Esophagus (tissue), 2 donors: ENCODE results near the gene PEAR1. TPM values are rescaled to one million over a fixed set of nuclear protein-coding genes. Genes with fewer than 3 reads are reported as not detected.

ENCODE experiments used
- H3K27ac ChIP-seq, 2 donors: one replicate each; pipeline ENCODE4 v1.5.1; 2013; ENCODE audit warnings: low read depth in 2 of 2, mild to moderate bottlenecking in 2 of 2, inconsistent platforms in 1 of 2, low read length in 1 of 2, moderate library complexity in 1 of 2
- H3K27me3 ChIP-seq, 2 donors: one replicate each; pipeline ENCODE4 v1.6.1; 2013; ENCODE audit warnings: low read length in 2 of 2, control low read depth in 1 of 2, mild to moderate bottlenecking in 1 of 2; ENCODE audit not compliant: insufficient read depth in 2 of 2, control insufficient read depth in 1 of 2
- H3K36me3 ChIP-seq, 2 donors: one replicate each; pipeline ENCODE4 v1.6.1; 2013; ENCODE audit warnings: low read length in 1 of 2; ENCODE audit not compliant: control insufficient read depth in 2 of 2, insufficient read depth in 2 of 2
- H3K4me1 ChIP-seq, 2 donors: one replicate each; pipeline ENCODE4 v1.6.1; 2013; ENCODE audit warnings: low read length in 1 of 2; ENCODE audit not compliant: control insufficient read depth in 2 of 2, insufficient read depth in 2 of 2
- H3K4me3 ChIP-seq, 2 donors: one replicate each; pipeline ENCODE4 v1.5.1; 2013; ENCODE audit warnings: low read length in 2 of 2, mild to moderate bottlenecking in 2 of 2, low read depth in 1 of 2, moderate library complexity in 1 of 2
- H3K9me3 ChIP-seq, 2 donors: one replicate each; pipeline ENCODE4 v1.6.1; 2013; ENCODE audit warnings: mild to moderate bottlenecking in 2 of 2, low read depth in 1 of 2, low read length in 1 of 2, moderate library complexity in 1 of 2; ENCODE audit not compliant: control insufficient read depth in 2 of 2, insufficient read depth in 1 of 2
- WGBS, 2 donors: extraction: QIAGEN DNeasy Blood & Tissue Kit; methylation state at CpG; one replicate each; pipeline ENCODE4 v1.1.7; 2013; 5-methylcytosine and 5-hydroxymethylcytosine counted together
- polyA plus RNA-seq, 2 donors: library from polyadenylated mRNA; stranded (reverse); fragments of 200-250 nt; gene quantifications; one replicate each; pipeline ENCODE4 v1.2.3, GENCODE V29; 2013
- donor health status: healthy with polysubstance abuse.
- donor health status: Bipolar disorder and iron deficiency.

The PEAR1 gene
- polyA plus RNA-seq, 2 donors: 1.5 to 1.7 TPM

- Histone ChIP-seq H3K27me3 (peaks cover 0 to 3% of the 10 kb centered on the region in 2 donors), H3K36me3 (no peaks in the 10 kb centered on the region), H3K9me3 (no peaks in the 10 kb centered on the region), H3K27ac (no peak overlapping the region), H3K4me1 (no peaks in the 10 kb centered on the region), H3K4me3 (no peak overlapping the region)
- WGBS, 2 donors: 36 to 51% methylated on average over 4 to 6 of the region's 6 CpGs
Measured at GRCh38 chr1:156886583-156887281, 6.8 kb upstream of the PEAR1 start.

GRCh38 chr1:156887317-156887716 is 6.2 kb upstream of the PEAR1 start:
- no peaks in the 10 kb centered on the region for H3K36me3 ChIP-seq
- H3K27ac ChIP-seq: no peak overlapping the region
- peaks cover 0 to 3% of the 10 kb centered on the region in 2 donors for H3K27me3 ChIP-seq
- no peaks in the 10 kb centered on the region for H3K9me3 ChIP-seq
- H3K4me1 ChIP-seq: no peaks in the 10 kb centered on the region
- 34 to 43% methylated on average over 2 to 3 of the region's 3 CpGs for WGBS, 2 donors
- no peak overlapping the region for H3K4me3 ChIP-seq

GRCh38 chr1:156887734-156888133 is 5.8 kb upstream of the PEAR1 start:
- H3K27me3 ChIP-seq: peaks cover 0 to 3% of the 10 kb centered on the region in 2 donors
- H3K36me3 ChIP-seq: no peaks in the 10 kb centered on the region
- H3K4me1 ChIP-seq: no peaks in the 10 kb centered on the region
- H3K9me3 ChIP-seq: no peaks in the 10 kb centered on the region
- no peak overlapping the region for H3K4me3 ChIP-seq
- H3K27ac ChIP-seq: no peak overlapping the region
- WGBS, 2 donors: 37 to 38% methylated on average over 6 of the region's 6 CpGs

GRCh38 chr1:156889802-156890580 is 3.5 kb upstream of the PEAR1 start:
- Histone ChIP-seq H3K9me3 (no peaks in the 10 kb centered on the region), H3K36me3 (no peaks in the 10 kb centered on the region), H3K4me3 (no peak overlapping the region), H3K27ac (no peak overlapping the region), H3K27me3 (peaks cover 0 to 3% of the 10 kb centered on the region in 2 donors), H3K4me1 (no peaks in the 10 kb centered on the region)
- 42 to 44% methylated on average over 8 of the region's 8 CpGs for WGBS, 2 donors

GRCh38 chr1:156892190-156893047 is 1.1 kb upstream of the PEAR1 start:
- Histone ChIP-seq H3K27me3 (no peaks in the 10 kb centered on the region), H3K4me1 (peaks cover 0 to 7% of the 10 kb centered on the region in 2 donors), H3K36me3 (no peaks in the 10 kb centered on the region), H3K4me3 (peak overlapping the region; percentile 8 to 14), H3K27ac (no peak overlapping the region), H3K9me3 (no peaks in the 10 kb centered on the region)
- 6 to 12% methylated on average over 44 to 48 of the region's 48 CpGs for WGBS, 2 donors

- 59% methylated on average over 5 of the region's 5 CpGs for WGBS, 2 donors
- Histone ChIP-seq H3K27me3 (no peaks in the 10 kb centered on the region), H3K4me3 (peak overlapping the region; percentile 16 to 40), H3K36me3 (no peaks in the 10 kb centered on the region), H3K27ac (peak overlapping the region; percentile 63 to 79), H3K4me1 (peaks cover 0 to 7% of the 10 kb centered on the region in 2 donors), H3K9me3 (no peaks in the 10 kb centered on the region)
Measured at GRCh38 chr1:156894001-156894400, 483 bp downstream of the PEAR1 start.

- H3K4me1 ChIP-seq: peaks cover 0 to 7% of the 10 kb centered on the region in 2 donors
- H3K27me3 ChIP-seq: no peaks in the 10 kb centered on the region
- H3K27ac ChIP-seq: peak overlapping the region; percentile 18 to 20
Measured at GRCh38 chr1:156894711-156895454, 1.4 kb downstream of the PEAR1 start.

GRCh38 chr1:156895455-156895812 is 1.9 kb downstream of the PEAR1 start:
- H3K4me3 ChIP-seq: no peak overlapping the region
- H3K36me3 ChIP-seq: no peaks in the 10 kb centered on the region
- H3K4me1 ChIP-seq: peaks cover 0 to 7% of the 10 kb centered on the region in 2 donors
- WGBS, 2 donors: 74 to 77% methylated on average over 4 of the region's 4 CpGs
- H3K27ac ChIP-seq: peak overlapping the region; percentile 15 to 20
- H3K9me3 ChIP-seq: no peaks in the 10 kb centered on the region
- no peaks in the 10 kb centered on the region for H3K27me3 ChIP-seq

More at GRCh38 chr1:156894711-156895454, 1.4 kb downstream of the PEAR1 start:
- Histone ChIP-seq H3K36me3 (no peaks in the 10 kb centered on the region), H3K9me3 (no peaks in the 10 kb centered on the region), H3K4me3 (no peak overlapping the region)
- WGBS, 2 donors: 62 to 71% methylated on average over 12 of the region's 12 CpGs

GRCh38 chr1:156895927-156896326 is 2.4 kb downstream of the PEAR1 start:
- H3K9me3 ChIP-seq: no peaks in the 10 kb centered on the region
- no peak overlapping the region for H3K4me3 ChIP-seq
- H3K4me1 ChIP-seq: peaks cover 0 to 7% of the 10 kb centered on the region in 2 donors
- H3K36me3 ChIP-seq: no peaks in the 10 kb centered on the region
- 83 to 90% methylated on average over 6 of the region's 6 CpGs for WGBS, 2 donors
- no peak overlapping the region for H3K27ac ChIP-seq
- H3K27me3 ChIP-seq: no peaks in the 10 kb centered on the region
